Cerebellar nuclear complex (tissue), 1 donor: ENCODE measurements around the gene ACTL8.
A peak's percentile ranks its signal among the peaks of the same experiment; 100 is the strongest.

Experiments used
- DNase-seq, 2 experiments: peaks; one replicate each; lab custom pipeline; 2025; lab: John Stamatoyannopoulos, UW

Gene ACTL8

DNA sequence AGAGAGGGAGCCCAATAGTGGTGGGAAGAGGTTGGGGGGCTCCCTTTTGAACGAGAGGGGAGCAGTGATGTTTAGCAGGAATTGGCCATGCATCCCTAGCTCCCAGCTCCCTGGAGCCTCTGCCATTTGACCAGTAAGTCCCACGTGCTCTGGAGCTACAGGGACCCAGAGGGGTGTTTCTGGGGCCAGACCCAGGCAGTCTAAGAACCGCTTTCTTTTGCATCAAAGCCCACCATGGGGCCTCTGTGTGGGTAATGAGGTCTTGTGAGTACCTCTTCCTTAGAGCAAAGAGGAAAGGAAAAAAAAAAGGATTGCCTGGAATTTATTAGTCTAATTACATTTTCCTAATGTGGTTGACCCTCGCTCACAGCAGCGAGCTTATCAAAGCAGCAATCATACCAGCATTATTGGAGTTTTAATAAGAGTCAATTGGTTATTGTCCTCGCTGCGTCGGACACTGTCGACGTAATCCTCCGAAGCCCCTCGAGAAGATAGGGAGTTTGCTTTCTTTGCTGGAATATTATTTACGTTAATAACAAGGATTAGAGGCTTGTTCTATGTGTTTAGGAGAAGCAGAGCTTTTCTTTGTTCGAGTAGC lies 17.6 kb downstream of the ACTL8 start:
- DNase-seq: no peak

DNA sequence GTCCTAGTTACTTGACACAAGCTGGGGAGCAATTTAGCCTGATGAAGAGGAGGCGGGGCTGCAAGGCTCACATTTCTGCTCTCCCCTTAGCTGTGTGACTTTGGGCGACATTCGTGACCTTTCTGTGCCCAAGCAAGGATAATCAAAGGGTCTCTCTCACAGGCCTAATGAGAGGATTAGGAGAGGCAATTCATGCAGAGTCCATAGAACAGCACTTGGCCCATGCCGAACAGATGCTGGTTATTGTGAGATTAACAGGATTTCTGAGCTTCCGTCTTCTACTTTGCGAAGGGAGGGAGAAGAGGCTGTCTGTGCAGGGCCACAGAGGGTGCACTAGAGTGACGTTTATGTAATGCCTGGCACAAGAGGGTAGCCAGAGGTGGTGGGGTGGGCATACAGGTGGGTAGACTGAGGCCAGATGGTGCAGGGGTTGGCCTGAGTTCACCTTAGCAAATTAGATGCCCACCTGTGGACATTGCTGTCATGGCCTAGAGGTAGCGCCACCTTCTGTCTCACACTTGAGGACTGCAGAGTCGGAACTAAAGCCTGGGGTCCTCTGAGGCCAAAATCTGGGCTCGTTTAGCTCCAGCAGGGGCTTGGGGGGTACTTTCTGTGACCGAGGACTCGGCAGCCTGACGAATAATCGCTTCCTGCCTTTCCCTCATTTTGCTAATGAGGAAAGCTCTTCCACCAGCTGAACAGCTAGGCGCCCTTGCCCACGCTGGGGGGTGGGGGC lies 18.6 kb downstream of the ACTL8 start:
- no peak for DNase-seq

DNA sequence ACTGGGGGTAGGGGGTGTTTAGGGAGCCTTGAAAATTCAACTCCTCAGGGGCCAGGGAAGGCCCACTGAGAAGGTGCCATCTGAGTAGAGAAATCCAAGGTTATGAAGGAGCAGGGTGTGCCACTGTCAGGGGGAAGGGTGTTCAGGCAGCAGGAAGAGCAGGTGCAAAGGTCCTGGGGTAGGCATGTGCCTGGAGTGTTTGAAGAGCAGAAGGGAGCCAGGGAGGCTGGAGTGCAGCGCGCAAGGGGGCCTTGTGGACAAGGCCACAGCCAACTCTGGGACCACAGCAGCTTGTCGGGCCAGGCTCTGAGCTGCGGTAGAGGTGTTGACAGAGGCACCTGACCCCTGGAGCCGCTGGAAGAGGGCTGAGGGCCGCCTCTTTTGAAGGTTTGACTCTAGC lies 19.3 kb downstream of the ACTL8 start:
- DNase-seq: no peak

DNA sequence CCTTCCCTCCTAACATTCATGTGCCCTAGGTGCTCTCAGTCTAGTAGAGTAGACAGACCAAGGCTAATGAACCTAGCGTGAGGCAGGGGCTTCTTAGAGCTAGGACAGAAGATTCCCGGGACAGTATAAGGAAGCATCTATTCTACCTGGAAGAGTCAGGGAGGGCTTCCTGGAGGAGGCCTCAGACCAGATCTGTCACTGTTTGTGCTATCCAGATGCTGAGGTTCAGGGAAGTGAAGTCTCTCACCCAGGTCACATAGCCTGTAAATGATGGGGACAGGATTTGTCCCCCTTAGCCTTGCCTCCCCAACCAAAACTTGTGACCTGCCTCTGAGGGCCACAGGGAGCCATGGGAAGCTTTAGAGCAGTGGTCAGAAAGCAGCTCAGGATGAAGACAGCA lies 20.7 kb downstream of the ACTL8 start:
- DNase-seq: no peak

DNA sequence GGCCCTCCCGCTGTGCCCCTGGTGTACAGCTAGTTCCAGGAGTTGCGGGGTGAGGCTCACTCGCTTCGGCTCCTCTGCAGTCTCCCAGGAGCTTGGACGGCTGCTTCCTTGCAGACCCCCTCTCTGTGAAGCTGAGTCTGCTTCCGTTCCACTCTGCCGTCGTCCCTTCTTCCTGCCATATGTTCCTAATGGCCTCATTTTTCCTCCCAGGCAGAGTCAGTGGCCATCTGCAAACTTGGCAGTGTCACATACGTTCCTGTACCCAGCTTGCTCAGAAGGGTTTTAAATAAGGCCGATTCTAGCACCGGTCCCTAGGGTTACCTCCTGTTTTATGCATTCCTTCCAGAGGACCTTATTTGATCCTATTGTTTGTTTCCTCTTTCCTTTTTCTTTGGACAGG lies 21.3 kb downstream of the ACTL8 start:
- peak; percentile 44 to 85 for DNase-seq

DNA sequence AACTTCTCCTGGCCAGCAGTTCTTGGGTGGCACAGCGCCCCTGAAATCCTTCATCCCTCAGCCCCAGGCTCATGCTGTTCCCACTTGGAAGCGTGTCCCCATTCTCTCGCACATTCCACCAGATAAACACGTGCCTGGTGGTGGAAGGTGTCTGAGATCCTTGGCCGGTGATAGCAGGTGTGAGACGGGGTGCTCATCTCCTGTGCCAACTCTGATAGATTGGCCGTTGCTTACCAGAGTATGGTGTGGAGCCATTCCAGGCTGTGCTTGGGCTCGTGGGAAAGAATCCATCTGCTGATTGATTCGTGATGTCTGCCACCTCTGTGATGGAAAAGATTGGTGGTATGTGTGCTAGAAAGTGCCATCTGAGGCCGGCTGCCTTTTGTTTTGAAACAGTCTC lies 22.2 kb downstream of the ACTL8 start:
- DNase-seq: no peak

DNA sequence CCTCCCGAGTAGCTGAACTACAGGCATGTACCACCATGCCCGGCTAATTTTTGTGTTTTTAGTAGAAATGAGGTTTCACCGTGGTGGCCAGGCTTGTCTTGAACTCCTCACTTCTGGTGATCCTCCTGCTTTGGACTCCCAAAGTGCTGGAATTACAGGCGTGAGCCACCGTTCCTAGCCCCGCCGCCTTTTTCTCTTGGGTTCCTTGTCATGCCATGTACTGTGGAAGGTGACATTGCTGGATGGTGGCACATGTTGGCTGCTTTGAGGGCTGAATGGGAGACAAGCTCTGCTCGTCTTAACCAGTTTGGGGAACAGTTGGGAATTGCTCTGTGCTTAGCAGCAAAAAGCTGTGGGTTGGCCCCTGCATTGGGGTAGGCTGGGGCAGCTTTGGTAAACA lies 22.7 kb downstream of the ACTL8 start:
- DNase-seq: no peak

DNA sequence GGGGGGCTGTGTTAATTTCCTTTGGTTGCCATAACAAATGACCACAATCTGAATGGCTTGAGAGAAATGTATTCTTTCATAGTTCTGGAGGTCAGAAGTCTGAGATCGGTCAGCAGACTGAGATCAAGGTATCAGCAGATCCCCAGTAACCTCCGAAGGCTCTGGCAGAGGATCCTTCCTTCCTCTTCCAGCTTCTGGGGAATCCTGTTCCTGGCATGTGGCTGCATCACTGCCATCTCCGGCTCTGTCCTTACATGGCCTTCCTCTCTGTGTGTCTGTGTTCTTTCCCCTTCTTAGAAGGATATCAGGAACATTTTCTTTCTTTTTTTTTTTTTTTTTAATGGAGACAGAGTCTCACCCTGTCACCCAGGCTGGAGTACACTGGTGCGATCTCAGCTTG lies 25.8 kb downstream of the ACTL8 start:
- no peak for DNase-seq

DNA sequence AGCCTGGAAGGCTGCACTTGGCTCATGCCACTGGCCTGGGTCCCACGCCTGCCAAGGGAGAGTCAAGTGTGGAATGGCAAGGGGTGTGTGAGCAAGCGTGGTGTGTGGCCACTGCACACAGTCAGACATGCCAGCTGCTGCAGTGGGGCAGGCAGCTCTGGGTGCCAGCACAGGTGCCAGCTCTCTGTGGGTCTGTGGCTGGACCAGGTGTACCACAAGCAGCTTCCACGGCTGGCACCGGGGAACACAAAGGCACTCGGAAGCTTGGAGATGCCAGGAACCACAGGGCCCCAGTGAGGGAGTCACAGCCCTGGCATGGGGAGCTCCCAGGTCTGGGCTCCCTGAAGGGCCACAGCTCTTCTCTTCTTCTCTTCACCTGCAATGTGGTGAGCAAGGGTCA lies 34.8 kb downstream of the ACTL8 start:
- DNase-seq: no peak

DNA sequence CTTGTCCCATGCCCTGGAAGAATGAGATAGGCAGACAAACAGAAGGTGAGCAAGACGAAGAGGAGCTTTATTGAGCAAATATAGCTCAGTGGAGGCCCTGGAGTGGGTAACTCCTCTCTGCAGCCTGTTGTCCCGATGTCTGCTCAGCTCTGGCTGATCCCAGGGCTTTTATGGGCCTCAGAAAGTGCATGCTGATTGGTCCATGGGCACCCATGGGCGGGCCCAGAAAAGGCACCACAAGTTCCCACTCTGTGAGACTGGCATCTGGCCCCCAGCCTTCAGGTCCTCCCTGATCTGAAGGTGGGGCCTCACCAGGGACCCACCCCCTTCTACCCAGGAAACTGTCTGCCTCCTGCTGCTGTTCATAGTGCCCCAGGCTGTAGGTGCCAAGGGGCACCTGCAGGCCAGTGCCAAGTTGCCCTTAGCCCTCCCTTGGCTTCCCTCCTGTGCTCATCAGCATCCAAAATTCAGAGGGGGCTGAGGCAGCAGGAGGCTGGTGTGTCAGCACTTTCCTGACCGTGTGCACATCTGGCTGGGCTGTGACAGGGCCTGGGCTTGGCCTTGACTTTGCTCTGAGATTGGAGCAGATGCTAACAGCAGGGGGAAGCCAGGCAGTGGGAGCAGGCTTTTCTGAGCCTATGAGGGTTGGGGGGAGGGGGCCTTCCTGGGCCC lies 35.4 kb downstream of the ACTL8 start:
- DNase-seq: no peak

DNA sequence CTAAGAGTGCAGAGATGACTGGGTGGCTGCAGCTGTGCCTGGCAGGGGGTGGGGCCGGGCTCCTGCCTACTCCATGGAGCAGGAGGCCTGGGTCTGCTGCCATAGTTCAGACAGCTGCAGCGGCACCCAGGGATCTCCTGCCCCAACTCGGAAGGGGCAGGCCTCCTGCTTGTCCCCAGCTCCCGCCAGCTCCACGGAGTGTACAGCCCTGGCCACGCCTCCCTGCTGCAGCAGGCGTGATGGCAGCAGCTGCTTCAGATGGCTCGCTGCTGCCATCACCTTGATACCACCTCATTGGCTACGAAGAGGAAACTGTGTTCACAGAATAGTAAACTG lies 35.9 kb downstream of the ACTL8 start:
- no peak for DNase-seq

DNA sequence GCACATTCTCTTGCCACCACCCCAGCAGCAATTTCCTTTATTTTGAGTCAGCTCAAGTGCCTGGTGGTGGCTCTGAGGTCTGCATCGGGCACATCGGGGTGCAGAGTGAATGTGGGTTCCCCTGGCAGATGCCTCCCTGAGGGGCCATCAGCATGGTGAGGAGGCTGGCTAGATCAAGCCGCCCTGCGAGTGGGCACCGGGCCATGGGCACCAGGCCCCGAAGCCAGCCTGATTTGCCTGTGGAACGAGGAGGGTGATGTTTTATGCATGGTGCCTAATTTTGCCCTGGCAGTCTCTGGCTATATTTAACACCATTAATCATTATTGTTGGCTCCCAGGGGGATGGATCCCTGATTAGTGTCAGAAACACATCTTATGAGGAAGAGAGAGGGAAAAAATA lies 36.3 kb downstream of the ACTL8 start:
- DNase-seq: no peak

DNA sequence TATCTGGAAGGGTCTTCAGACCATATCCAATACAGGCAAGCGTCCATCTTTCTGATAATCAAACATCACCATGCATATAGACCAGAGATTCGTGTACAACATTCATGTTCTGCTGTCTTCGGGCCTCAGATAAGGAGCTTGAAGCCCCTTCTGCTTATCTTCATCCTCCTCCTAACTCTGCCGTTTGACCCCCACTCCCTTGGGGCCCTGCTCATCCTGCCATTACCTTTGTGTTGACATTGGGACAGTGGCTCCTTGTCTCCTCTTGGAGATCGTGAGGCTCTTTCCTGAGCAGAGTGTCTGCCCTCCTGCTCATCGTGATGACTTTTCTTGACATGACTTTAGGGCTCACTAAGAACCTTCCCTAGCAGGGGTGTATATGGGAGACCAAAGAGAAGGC lies 37.3 kb downstream of the ACTL8 start:
- DNase-seq: no peak

DNA sequence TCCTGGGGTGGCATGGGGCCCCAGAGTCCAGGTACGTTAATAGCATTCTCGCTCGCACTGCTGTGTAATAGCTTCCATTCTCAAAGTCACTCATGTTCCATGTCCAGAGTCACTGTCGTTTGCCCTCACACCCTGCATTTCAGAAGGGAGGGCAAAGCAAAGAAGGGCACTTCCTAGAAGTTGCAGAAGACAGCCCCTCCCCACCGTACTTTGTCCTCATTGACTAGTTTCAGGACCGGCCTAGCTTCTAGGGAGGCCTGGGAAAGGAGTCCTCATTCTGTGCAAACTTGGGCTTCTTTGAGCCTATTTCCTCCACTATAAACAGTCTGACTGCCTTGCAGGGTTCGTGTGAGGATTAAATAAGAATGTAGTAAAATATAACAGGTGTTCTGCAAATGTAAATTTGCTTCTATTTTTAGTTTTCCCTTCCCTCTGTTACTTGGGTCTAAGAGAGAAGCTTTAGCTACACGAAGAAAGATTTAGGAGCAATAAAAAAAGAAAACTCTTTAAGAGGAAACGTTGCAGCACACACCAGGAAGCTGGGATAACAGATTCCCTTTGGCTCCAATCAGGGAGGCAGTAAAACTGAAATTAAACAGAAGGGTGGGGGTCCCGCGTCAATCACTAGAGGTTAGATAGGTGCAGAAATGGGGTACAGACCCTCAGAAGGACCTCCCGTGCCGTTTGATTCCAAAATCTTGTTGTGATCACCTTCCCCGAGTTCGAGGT lies 40.1 kb downstream of the ACTL8 start:
- DNase-seq: no peak

DNA sequence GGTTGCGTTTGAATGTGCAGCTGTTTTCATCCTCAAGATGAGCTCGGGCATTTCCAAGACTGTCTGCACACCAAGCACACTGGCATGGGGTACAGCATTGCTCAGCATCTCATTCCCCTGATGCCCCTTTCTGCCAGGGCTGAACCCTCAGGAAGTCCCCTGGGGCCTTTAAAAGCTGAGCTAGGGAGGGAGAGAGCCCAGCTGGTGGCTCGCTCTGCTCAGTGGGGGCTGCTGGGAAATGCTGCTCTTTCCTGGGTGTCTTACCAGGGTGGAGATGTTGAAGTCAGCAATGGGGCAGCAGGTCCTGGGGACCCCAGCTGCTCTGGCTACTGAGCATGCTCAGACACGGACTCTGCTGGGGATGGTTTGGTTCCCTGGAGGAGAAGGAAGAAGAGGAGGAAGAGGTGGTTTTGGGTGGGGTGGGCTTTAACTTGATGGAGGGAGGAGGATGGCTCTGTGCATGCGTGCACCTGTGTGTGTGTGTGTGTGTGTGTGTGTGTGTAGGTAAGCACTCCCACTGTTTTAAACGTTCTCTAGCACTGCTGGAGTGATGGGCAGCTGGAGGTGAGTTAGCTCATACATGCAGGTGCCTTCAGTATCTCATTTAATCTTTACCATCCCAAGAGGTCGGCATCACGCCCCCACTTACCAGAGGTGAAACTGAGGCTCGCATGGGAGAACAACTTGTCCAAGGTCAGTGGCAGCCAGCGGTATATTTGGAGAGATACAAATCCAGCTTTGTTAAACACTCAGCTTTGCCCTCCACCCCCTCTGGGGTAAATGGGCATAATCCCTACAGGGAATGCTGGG lies 40.9 kb downstream of the ACTL8 start:
- no peak for DNase-seq

DNA sequence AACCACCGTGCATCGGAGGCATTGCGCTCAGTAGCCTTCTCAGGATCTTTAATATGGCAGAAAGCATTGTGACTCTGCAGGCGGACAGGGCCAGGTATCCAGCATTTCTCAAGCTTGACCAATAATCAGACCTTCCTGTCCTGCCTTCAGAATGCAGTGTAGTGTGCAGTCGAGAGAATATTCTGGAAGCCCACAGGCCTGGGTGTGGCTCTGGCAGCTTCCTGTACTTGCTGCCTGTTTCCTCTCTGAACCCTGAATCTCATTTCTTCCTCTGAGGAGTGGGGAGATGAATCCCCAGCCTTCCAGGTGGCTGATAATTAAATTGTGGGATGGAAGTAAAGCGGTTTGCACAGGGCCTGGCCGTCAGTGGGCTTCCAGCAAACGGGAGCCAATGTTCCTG lies 42.3 kb downstream of the ACTL8 start:
- no peak for DNase-seq

DNA sequence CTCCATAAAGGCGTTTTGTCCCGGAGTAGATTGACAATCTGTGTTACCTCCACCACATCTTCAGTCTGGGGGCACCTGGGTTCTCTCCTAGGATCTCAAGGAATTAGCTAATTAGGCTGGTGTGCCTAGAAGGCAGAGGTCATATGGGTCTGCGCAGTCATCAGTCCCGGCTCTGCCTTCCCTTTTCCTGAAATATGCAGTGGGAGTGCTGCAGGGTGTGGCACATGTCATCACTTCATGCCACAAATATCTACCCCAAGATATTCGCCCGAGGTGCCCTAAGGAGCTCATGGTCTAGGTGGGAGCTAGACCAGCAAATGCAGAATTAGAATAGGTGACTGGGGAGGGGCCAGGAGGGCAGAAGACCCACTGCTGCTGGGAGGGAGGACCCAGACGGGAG lies 42.9 kb downstream of the ACTL8 start:
- no peak for DNase-seq

DNA sequence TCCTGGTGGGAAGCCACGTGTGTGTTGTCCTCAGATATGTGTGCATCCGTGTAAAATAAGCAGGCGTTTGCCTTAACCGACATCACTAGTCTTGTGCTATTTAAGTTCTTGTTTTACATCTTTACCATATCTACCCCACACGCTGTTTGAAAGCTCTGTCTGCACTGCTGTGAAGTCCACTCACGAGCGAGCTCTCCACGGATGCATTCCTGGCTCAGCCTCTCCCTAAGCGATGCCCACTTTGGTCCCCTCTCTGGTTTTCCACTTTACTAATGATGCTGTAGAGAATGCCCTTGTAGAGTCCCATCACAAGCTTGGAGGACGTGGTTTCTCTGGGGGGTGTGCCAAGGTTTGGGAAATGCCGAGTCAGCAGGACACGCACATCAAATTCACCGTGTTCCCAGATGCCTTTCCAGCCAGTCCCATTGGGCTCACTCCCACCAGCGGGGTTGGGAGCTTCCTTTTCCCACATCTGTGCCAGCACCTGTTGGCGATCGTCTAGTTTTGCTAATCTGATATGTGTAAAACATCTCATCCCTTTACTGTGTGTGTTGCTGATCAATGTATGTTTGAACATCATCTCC lies 43.8 kb downstream of the ACTL8 start:
- DNase-seq: no peak

DNA sequence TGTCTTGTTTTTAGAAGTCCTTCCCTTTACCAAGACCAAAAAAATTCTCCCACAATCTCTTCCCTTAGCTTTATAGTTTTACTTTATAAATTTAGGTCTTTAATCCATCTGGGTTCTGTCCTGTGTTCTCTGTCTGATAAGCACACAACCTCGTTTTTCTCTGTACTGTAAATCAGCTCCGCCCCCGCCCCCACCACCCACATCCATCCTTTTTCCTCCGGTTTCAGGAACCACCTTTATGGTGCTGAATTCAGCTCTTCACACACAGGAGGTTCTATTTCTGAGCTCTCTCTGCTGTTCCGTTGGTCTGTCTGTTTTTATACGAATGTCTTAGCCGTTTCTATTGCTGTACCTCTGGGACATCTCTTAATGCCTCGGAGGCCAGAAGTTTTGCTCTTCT lies 44.5 kb downstream of the ACTL8 start:
- DNase-seq: no peak

DNA sequence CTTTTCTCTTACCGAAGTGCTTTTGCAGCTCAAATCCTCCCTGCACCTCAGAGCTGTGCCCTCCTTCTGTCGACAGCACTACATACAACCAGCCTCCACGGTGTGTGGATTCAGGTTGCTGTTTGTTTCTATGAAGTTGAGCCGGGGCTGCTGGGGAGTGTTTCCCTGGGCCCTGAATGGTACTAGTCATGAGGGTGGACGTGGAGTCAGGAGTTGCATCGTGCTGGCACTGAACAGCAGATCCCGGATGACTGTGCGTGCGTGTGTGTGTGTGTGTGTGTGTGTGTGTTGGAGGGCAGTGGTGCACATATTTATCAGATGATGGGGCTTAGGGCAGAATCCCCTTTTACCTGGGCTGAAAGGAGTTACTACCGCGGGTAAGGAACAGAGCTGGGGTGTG lies 47.0 kb downstream of the ACTL8 start:
- DNase-seq: no peak

DNA sequence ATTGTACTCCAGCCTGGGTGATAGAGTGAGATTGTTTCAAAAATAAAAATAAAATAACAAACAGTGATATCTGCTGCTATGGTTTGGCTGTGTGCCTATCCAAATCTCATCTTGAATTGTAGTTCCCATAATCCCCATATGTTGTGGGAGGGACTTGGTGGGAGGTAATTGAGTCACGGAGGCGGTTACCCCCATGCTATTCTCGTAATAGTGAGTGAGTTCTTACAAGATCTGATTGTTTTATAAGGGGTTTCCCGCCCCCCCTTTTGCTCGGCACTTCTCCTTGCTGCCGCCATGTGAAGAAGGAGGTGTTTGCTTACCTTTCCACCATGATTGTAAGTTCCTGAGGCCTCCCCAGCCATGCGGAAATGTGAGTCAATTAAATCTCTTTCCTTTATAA lies 47.8 kb downstream of the ACTL8 start:
- no peak for DNase-seq
